HG03039 (cell line): Measurements from ENCODE around the gene PCDHA1.
"Not testable (repeated sequence)": the region's sequence is repeated elsewhere in the genome, so short reads cannot be mapped to it uniquely, and the experiment has no call there.

Experiments
- ATAC-seq: cut with Tn5 transposase; IDR thresholded peaks from one replicate; pipeline ENCODE4 v1.9.1; 2021; ENCODE audit warnings: mild to moderate bottlenecking, moderate library complexity; ENCODE audit not compliant: unreplicated experiment

The PCDHA1 gene

DNA sequence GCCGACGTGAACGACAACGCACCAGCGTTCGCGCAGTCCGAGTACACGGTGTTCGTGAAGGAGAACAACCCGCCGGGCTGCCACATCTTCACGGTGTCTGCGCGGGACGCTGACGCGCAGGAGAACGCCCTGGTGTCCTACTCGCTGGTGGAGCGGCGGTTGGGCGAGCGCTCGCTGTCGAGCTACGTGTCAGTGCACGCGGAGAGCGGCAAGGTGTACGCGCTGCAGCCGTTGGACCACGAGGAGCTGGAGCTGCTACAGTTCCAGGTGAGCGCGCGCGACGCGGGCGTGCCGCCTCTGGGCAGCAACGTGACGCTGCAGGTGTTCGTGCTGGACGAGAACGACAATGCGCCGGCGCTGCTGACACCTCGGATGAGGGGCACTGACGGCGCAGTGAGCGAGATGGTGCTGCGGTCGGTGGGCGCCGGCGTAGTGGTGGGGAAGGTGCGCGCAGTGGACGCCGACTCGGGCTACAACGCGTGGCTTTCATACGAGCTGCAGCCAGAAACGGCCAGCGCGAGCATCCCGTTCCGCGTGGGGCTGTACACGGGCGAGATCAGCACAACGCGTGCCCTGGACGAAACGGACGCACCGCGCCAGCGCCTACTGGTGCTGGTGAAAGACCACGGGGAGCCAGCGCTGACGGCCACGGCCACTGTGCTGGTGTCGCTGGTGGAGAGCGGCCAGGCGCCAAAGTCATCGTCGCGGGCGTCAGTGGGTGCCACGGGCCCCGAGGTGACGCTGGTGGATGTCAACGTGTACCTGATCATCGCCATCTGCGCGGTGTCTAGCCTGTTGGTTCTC lies 64.1 kb downstream of the PCDHA1 start:
- not testable (repeated sequence) for ATAC-seq

DNA sequence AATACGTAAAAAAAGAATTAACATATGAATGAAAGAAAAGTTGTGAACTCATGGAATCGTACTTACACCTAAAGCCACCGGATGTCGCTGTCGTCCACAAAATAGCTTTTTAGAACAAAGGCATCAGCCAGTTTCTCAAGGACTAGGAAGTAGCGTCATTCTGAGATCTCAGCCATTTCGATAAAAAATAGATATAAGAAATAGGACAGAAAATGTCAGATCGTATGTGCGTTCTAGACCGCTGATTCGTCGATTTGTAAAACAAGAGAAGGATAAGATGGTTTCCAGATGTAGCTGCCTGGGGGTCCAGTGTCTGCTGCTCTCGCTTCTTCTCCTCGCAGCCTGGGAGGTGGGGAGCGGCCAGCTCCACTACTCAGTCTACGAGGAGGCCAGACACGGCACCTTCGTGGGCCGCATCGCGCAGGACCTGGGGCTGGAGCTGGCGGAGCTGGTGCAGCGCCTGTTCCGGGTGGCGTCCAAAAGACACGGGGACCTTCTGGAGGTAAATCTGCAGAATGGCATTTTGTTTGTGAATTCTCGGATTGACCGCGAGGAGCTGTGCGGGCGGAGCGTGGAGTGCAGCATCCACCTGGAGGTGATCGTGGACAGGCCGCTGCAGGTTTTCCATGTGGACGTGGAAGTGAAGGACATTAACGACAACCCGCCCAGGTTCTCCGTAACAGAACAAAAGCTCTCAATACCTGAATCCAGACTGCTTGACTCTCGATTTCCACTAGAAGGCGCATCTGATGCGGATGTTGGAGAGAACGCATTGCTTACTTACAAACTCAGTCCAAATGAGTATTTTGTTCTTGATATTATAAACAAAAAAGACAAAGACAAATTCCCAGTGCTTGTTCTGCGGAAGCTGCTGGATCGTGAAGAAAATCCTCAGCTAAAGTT lies 70.1 kb downstream of the PCDHA1 start, which contains the start of gene PCDHA10:
TSS of gene PCDHA10 (plus strand) at position 126 of the 903 bp plus-strand sequence. CDS start at position 278, 152 bp downstream.
- no peak for ATAC-seq

DNA sequence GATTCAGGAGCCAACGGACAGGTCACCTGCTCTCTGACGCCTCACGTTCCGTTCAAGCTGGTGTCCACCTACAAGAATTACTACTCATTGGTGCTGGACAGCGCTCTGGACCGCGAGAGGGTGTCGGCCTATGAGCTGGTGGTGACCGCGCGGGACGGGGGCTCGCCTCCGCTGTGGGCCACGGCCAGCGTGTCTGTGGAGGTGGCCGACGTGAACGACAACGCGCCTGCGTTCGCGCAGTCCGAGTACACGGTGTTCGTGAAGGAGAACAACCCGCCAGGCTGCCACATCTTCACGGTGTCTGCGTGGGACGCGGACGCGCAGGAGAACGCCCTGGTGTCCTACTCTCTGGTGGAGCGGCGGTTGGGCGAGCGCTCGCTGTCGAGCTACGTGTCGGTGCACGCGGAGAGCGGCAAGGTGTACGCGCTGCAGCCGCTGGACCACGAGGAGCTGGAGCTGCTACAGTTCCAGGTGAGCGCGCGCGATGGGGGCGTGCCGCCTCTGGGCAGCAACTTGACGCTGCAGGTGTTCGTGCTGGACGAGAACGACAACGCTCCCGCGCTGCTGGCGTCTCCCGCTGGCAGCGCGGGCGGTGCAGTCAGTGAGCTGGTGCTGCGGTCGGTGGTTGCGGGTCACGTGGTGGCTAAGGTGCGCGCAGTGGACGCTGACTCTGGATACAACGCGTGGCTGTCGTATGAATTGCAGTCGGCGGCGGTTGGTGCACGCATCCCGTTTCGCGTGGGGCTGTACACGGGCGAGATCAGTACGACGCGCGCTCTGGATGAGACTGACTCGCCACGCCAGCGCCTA lies 71.4 kb downstream of the PCDHA1 start:
- no peak for ATAC-seq

DNA sequence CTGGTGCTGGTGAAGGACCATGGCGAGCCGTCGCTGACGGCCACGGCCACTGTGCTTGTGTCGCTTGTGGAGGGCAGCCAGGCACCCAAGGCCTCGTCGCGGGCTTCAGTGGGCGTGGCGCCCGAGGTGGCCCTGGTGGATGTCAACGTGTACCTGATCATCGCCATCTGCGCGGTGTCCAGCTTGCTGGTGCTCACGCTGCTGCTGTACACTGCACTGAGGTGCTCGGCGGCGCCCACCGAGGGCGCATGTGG lies 72.0 kb downstream of the PCDHA1 start:
- no peak for ATAC-seq

DNA sequence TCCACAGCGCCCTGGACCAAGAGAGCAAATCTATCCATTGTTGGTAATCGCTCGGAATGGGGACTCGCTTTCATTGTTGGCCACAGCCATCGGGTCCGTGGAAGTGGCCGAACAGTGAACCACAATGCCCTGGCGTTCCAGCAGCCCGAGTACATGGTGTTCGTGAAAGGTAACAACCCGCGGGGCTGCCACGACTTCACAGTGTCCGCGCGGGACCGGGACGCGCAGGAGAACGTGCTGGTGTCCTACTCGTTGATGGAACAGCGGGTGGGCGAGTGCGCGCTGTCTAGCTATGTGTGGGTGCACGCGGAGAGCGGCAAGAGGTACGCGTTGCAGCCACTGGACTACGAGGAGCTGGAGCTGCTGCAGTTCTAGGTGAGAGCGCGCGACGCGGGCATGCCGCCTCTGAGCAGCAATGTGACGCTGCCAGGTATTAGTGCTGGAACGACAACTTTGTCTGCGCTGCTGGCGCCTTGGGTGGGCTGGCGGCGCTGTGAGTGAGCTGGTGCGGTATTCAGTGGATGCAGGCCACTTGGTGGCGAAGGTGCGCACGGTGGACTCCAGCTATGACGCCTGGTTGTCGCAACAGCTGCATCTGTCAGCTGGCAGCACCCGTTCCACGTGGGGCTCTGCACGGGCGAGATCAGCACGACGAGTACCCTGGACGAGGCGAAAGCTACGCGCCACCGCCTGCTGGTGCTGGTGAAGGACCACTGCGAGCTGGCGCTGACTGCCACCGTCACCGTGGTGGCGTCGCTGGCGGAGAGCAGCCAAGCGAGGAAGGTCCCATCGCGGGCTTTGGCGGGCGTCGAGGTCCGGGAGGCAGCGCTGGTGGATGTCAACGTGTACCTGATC lies 76.7 kb downstream of the PCDHA1 start:
- ATAC-seq: no peak

DNA sequence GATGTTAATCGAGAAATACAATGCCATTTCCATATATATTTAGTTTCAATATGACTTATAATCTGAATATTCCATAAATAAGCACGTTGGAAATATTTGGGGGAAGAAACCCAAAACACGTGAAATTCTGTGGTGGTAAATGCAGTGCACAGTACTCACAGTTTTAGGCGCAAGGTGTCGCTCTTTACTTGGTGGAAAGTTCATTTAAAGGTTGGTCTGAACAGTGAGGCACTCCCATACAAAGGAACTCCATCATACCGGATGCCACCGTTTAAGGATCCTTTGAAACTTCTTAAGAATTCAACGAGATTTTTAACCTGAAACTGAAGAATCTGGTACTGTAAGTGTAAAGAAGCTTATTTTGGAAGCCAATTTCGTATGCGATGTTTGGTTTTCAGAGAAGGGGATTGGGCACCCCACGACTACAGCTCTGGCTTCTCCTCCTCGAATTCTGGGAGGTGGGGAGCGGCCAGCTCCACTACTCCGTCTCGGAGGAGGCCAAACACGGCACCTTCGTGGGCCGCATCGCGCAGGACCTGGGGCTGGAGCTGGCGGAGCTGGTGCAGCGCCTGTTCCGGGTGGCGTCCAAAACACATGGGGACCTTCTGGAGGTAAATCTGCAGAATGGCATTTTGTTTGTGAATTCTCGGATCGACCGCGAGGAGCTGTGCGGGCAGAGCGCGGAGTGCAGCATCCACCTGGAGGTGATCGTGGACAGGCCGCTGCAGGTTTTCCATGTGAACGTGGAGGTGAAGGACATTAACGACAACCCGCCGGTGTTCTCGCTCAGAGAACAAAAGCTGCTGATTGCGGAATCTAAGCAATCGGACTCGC lies 83.0 kb downstream of the PCDHA1 start, which contains the start of gene PCDHA11:
TSS of gene PCDHA11 (plus strand) at position 237 of the 834 bp plus-strand sequence. CDS start at position 384, 147 bp downstream.
- ATAC-seq: no peak

DNA sequence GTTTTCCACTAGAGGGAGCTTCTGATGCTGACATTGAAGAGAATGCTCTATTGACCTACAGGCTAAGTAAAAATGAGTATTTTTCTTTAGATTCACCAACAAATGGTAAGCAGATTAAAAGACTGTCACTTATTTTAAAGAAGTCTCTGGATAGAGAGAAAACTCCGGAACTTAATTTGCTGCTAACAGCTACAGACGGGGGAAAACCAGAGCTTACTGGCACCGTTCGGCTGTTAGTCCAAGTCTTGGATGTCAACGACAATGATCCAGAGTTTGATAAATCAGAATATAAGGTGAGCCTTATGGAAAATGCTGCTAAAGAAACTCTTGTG lies 83.6 kb downstream of the PCDHA1 start:
- ATAC-seq: no peak

DNA sequence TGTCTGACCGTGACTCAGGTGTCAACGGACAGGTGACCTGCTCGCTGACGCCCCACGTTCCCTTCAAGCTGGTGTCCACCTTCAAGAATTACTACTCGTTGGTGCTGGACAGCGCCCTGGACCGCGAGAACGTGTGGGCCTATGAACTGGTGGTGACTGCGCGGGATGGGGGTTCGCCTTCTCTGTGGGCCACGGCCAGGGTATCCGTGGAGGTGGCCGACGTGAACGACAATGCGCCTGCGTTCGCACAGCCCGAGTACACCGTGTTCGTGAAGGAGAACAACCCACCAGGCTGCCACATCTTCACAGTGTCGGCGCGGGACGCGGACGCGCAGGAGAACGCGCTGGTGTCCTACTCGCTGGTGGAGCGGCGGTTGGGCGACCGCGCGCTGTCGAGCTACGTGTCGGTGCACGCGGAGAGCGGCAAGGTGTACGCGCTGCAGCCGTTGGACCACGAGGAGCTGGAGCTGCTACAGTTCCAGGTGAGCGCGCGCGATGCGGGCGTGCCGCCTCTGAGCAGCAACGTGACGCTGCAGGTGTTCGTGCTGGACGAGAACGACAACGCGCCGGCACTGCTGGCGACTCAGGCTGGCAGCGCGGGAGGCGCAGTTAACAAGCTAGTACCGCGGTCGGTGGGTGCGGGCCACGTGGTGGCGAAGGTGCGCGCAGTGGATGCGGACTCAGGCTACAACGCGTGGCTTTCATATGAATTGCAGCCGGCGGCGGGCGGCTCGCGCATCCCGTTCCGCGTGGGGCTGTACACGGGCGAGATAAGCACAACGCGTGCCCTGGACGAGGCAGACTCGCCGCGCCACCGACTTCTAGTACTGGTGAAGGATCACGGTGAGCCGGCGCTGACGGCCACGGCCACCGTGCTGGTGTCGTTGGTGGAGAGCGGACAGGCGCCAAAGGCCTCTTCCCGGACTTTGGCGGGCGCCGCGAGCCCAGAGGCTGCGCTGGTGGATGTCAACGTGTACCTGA lies 84.6 kb downstream of the PCDHA1 start:
- ATAC-seq: no peak

DNA sequence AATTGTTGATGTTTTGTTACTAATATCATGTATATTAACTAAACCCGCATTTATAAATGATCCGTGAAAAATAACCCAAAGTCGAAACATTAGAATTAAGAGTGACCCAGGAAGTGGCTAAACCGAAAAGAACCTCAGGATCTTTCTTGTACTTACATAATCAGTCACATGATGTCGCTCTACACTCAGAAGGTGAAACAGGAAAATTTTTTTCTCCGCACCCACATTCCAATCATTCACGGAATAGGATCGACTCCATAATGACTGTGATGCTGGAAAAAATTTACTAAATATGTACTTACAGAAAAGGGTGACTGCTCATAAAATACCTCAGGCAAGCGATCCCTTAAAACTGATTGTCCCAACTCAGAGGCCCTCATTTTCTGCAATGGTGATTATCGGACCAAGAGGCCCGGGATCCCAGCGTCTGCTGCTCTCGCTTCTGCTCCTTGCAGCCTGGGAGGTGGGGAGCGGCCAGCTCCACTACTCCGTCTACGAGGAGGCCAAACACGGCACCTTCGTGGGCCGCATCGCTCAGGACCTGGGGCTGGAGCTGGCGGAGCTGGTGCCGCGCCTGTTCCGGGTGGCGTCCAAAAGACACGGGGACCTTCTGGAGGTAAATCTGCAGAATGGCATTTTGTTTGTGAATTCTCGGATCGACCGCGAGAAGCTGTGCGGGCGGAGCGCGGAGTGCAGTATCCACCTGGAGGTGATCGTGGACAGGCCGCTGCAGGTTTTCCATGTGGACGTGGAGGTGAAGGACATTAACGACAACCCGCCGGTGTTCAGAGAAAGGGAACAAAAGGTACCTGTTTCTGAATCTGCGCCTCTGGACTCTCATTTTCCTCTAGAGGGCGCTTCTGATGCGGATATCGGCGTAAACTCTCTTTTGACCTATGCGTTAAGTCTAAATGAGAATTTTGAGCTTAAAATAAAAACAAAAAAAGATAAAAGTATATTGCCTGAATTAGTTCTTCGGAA lies 89.4 kb downstream of the PCDHA1 start, which contains the start of gene PCDHA12:
TSS of gene PCDHA12 (plus strand) at position 224 of the 981 bp plus-strand sequence. CDS start at position 389, 165 bp downstream.
- ATAC-seq: no peak

DNA sequence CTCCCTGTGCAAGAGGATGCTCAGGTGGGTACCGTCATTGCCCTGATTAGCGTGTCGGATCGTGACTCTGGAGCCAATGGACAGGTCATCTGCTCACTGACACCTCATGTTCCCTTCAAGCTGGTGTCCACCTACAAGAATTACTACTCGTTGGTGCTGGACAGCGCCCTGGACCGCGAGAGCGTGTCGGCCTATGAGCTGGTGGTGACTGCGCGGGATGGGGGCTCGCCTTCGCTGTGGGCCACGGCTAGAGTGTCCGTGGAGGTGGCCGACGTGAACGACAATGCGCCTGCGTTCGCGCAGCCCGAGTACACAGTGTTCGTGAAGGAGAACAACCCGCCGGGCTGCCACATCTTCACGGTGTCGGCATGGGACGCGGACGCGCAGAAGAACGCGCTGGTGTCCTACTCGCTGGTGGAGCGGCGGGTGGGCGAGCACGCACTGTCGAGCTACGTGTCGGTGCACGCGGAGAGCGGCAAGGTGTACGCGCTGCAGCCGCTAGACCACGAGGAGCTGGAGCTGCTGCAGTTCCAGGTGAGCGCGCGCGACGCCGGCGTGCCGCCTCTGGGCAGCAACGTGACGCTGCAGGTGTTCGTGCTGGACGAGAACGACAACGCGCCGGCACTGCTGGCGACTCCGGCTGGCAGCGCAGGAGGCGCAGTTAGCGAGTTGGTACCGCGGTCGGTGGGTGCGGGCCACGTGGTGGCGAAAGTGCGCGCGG lies 90.8 kb downstream of the PCDHA1 start:
- not testable (repeated sequence) for ATAC-seq

DNA sequence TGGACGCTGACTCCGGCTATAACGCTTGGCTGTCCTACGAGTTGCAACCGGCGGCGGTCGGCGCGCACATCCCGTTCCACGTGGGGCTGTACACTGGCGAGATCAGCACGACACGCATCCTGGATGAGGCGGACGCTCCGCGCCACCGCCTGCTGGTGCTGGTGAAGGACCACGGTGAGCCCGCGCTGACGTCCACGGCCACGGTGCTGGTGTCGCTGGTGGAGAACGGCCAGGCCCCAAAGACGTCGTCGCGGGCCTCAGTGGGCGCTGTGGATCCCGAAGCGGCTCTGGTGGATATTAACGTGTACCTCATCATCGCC lies 91.3 kb downstream of the PCDHA1 start:
- ATAC-seq: no peak

DNA sequence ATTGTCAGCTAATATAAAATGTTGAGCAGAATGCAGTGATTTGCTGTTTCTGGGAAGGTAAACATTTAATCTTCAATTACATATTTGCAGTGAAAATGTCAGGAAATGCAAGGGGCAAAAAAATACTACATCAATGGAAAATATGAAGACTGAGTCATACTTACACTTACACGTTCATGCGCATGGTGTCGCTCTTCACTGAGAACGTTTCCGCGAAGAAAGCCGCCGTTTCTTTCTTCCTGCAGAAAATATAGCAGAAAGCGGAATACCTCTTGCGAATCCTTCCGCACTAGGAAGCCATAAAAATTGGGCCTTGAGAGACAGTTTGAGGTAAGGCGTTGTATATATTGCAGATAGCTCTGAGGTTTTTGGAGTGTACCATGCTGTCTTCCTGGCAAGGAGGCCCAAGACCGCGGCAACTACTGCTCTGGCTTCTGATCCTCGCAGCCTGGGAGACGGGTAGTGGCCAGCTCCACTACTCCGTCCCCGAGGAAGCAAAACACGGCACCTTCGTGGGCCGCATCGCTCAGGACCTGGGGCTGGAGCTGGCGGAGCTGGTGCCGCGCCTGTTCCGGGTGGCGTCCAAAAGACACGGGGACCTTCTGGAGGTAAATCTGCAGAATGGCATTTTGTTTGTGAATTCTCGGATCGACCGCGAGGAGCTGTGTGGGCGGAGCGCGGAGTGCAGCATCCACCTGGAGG lies 96.1 kb downstream of the PCDHA1 start, which contains the start of gene PCDHA13:
TSS of gene PCDHA13 (plus strand) at position 236 of the 702 bp plus-strand sequence. CDS start at position 381, 145 bp downstream.
- no peak for ATAC-seq

DNA sequence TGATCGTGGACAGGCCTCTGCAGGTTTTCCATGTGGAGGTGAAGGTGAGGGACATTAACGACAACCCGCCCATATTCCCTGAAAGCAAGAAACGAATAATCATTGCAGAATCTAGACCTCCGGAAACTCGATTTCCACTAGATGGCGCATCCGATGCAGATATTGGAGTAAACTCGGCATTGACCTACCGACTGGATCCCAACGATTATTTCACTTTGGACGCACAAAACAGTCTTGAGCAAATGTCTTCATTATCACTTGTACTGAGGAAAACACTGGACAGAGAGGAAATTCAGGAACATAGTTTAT lies 96.6 kb downstream of the PCDHA1 start:
- ATAC-seq: no peak

DNA sequence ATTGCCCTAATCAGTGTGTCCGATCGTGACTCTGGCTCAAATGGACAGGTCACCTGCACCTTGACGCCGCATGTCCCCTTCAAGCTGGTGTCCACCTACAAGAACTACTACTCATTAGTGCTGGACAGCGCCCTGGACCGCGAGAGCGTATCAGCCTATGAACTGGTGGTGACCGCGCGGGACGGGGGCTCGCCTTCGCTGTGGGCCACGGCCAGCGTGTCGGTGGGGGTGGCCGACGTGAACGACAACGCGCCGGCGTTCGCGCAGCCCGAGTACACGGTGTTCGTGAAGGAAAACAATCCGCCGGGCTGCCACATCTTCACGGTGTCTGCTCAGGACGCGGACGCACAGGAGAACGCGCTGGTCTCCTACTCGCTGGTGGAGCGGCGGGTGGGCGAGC lies 97.4 kb downstream of the PCDHA1 start:
- no peak for ATAC-seq

DNA sequence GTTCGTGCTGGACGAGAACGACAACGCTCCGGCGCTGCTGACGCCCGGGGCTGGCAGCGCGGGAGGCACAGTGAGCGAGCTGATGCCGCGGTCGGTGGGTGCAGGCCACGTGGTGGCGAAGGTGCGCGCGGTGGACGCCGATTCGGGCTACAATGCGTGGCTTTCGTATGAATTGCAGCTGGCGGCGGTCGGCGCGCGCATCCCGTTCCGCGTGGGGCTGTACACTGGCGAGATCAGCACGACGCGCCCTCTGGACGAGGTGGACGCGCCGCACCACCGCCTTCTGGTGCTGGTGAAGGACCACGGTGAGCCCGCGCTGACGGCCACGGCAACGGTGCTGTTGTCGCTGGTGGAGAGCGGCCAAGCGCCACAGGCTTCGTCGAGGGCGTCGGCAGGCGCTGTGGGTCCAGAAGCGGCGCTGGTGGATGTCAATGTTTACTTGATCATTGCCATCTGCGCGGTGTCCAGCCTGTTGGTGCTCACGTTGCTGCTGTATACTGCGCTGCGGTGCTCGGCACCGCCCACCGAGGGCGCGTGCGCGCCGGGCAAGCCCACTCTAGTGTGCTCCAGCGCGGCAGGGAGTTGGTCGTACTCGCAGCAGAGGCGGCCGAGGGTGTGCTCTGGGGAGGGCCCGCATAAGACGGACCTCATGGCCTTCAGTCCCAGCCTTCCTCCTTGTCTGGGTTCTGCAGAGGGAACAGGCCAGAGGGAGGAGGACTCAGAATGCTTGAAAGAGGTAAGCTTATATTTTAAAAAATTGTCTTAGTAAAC lies 98.2 kb downstream of the PCDHA1 start:
- no peak for ATAC-seq
